Spleen (tissue), 11 donors: ENCODE data around the gene PMPCA. TPM values are rescaled to one million over a fixed set of nuclear protein-coding genes. Genes with fewer than 3 reads are reported as not detected.

Source experiments
- DNase-seq: peaks from one replicate; pipeline ENCODE4 v3.0.0-alpha.2; 2020
- H3K27ac ChIP-seq, 8 donors: fragments of 200-600 bp; sonication (generic) in 7 of 8; 1 replicate in 4 of 8; 2 replicates in 4 of 8; pipeline versions ENCODE4 v1.5.0 to v1.8.0; 2016 to 2021; ENCODE audit warnings: inconsistent platforms in 4 of 8, mild to moderate bottlenecking in 4 of 8, moderate library complexity in 1 of 8
- H3K27me3 ChIP-seq, 7 donors: fragments of 200-600 bp; sonication (generic) in 6 of 7; replicated peaks in 1 of 7; 1 replicate in 4 of 7; 2 replicates in 3 of 7; pipeline versions ENCODE4 v1.5.0 to v1.8.0; 2016 to 2021; ENCODE audit warnings: inconsistent platforms in 3 of 7, mild to moderate bottlenecking in 1 of 7
- H3K36me3 ChIP-seq, 6 donors: fragments of 200-600 bp; sonication (generic) in 5 of 6; 1 replicate in 4 of 6; 2 replicates in 2 of 6; pipeline versions ENCODE4 v1.5.0 to v1.8.0; 2016 to 2021; ENCODE audit warnings: inconsistent platforms in 2 of 6
- H3K4me1 ChIP-seq, 6 donors: fragments of 200-600 bp; sonication (generic) in 5 of 6; 1 replicate in 3 of 6; 2 replicates in 3 of 6; pipeline versions ENCODE4 v1.5.0 to v1.8.0; 2016 to 2021; ENCODE audit warnings: inconsistent platforms in 3 of 6
- H3K4me3 ChIP-seq, 8 donors: fragments of 200-600 bp; sonication (generic) in 7 of 8; 1 replicate in 4 of 8; 2 replicates in 4 of 8; pipeline versions ENCODE4 v1.5.0 to v1.8.0; 2016 to 2021; ENCODE audit warnings: inconsistent platforms in 4 of 8, mild to moderate bottlenecking in 4 of 8, moderate library complexity in 2 of 8
- H3K9me3 ChIP-seq, 8 donors: fragments of 200-600 bp; sonication (generic) in 7 of 8; 1 replicate in 4 of 8; 2 replicates in 4 of 8; pipeline versions ENCODE4 v1.5.0 to v1.8.0; 2016 to 2021; ENCODE audit warnings: inconsistent platforms in 4 of 8
- POLR2A ChIP-seq, 3 donors: fragments of 450-650 bp; IDR thresholded peaks; one replicate each; pipeline ENCODE4 v1.5.1; 2017; ENCODE audit warnings: antibody characterized with exemption in 3 of 3, mild to moderate bottlenecking in 1 of 3
- POLR2AphosphoS5 ChIP-seq, 3 donors: sonication (generic); formaldehyde crosslinking; IDR thresholded peaks; one replicate each; pipeline ENCODE4 v1.5.1; 2017; ENCODE audit warnings: antibody characterized with exemption in 3 of 3
- WGBS, 5 donors: extraction: QIAGEN DNeasy Blood & Tissue Kit in 3 of 5; methylation state at CpG; one replicate each; pipeline versions ENCODE4 v1.1.5 to v1.1.7; 2013 to 2018; 5-methylcytosine and 5-hydroxymethylcytosine counted together
- intact Hi-C: fragments of 100-400 bp; cut with DNase I; formaldehyde crosslinking; loops from one replicate; pipeline ENCODE4 v1.15.0; 2023; ENCODE audit warnings: low total_unique reads
- polyA plus RNA-seq, 3 donors: library from polyadenylated mRNA; stranded (reverse); fragments of 200-250 nt; gene quantifications; one replicate each; pipeline ENCODE4 v1.2.1, GENCODE V29; 2013
- total RNA-seq, 7 donors: library from RNA; depleted of rRNA in 3 of 7; stranded (reverse); fragments of >200 nt in 3 of 7; fragmentation: NEBNext Ultra II Directional in 4 of 7; extraction: Animal tissue kit (Norgen Biotek cat#: 25700) in 4 of 7; gene quantifications; one replicate each; pipeline versions ENCODE4 v1.1.0 to v1.2.1, GENCODE V29; 2016 to 2021
- TF ChIP-seq, protein P1 (sequence below), 11 experiments: fragments of 200-600 bp in 7 of 11; fragments of 450-650 bp in 4 of 11; sonication (generic) in 4 of 11; IDR thresholded peaks in 8 of 11; conservative IDR thresholded peaks in 3 of 11; 1 replicate in 7 of 11; 2 replicates in 4 of 11; pipeline versions ENCODE4 v1.4.0 to v1.8.0; 2016 to 2021; ENCODE audit warnings: antibody characterized with exemption in 11 of 11, inconsistent platforms in 4 of 11, mild to moderate bottlenecking in 1 of 11
- donor health status: healthy with polysubstance abuse.
- donor health status: DM: no; HTN: no; CAD: no; lungs with moderate emphysema.
- donor health status: DM: no; HTN: no; CAD: no.
- donor health status: Bipolar disorder and iron deficiency.
- donor health status: healthy.
- donor health status: DM: no; HTN: no; CAD: no.
- donor health status: DM: yes; HTN: yes; CAD: no.

Gene PMPCA
- total and polyA plus RNA-seq, 10 donors, result 36.8 to 56.2 (median 47.1) TPM

DNA sequence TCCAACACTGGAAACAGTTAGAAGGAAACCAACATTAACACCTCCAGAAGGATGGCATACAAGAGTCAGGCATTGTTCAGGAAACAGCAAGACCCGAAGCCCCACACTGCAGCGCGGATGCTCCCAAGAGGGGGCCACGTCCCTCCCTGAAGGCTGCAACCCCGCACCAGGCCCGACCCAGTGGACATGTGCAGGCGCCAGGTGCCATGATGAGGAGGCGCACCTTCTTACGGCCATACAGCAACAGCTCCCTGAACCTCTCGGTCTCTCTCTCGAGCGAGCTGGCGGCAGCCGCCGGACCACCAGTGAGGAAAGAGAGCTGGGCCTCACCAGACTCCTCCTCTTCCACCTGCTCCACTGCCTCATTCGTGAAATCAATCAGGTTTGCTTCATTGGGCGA lies 52.2 kb downstream of the PMPCA start:
- peaks cover 30 to 100% (median 100%) of the 10 kb centered on the region in 6 donors for H3K36me3 ChIP-seq
- H3K9me3 ChIP-seq, result no peaks in the 10 kb centered on the region
- no peak overlapping the region for H3K4me3 ChIP-seq
- WGBS, 5 donors, result 88 to 95% (median 91%) methylated on average over 9 to 17 of the region's 17 CpGs
- peak in 1 of 3 donors; percentile 34 for TF ChIP-seq POLR2AphosphoS5 (IDR thresholded peaks at IDR 0.05)
- no peak for TF ChIP-seq POLR2A (IDR thresholded peaks at IDR 0.05)
- TF ChIP-seq, protein P1, sequence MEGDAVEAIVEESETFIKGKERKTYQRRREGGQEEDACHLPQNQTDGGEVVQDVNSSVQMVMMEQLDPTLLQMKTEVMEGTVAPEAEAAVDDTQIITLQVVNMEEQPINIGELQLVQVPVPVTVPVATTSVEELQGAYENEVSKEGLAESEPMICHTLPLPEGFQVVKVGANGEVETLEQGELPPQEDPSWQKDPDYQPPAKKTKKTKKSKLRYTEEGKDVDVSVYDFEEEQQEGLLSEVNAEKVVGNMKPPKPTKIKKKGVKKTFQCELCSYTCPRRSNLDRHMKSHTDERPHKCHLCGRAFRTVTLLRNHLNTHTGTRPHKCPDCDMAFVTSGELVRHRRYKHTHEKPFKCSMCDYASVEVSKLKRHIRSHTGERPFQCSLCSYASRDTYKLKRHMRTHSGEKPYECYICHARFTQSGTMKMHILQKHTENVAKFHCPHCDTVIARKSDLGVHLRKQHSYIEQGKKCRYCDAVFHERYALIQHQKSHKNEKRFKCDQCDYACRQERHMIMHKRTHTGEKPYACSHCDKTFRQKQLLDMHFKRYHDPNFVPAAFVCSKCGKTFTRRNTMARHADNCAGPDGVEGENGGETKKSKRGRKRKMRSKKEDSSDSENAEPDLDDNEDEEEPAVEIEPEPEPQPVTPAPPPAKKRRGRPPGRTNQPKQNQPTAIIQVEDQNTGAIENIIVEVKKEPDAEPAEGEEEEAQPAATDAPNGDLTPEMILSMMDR (IDR thresholded peaks at IDR 0.05 in 8 of 11, conservative IDR thresholded peaks at IDR 0.05 in 3 of 11), result no peak
- H3K4me1 ChIP-seq, result no peaks in the 10 kb centered on the region
- no peak for DNase-seq
- H3K27ac ChIP-seq, result no peak overlapping the region
- intact Hi-C loops, result no loop called here
- no peaks in the 10 kb centered on the region for H3K27me3 ChIP-seq

DNA sequence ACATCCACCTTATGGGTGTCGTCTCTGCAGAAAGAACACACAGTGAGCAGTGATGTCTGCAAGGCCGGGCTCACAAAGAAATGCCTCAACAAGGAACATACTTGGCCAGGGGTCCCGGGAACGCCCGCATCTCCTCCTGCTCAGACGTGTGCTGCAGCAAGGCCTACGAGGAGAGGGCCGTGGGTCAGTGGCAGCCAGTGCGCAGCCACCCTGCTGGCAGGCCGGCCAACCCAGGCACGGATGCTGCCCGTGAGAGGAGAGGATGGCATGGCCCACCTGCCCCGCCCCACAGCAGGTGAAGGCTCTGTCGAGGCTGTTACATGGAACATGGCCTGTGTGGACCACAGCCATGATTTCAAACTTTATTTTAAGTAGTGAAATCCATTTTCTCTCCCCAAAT lies 53.1 kb downstream of the PMPCA start:
- H3K27ac ChIP-seq, result no peak overlapping the region
- 94 to 98% (median 96%) methylated on average over 14 of the region's 14 CpGs for WGBS, 5 donors
- TF ChIP-seq POLR2AphosphoS5 (IDR thresholded peaks at IDR 0.05) (peak in 1 of 3 donors; percentile 22), POLR2A (IDR thresholded peaks at IDR 0.05) (no peak)
- H3K4me1 ChIP-seq, result no peaks in the 10 kb centered on the region
- DNase-seq, result no peak
- H3K4me3 ChIP-seq, result no peak overlapping the region
- H3K27me3 ChIP-seq, result no peaks in the 10 kb centered on the region
- H3K36me3 ChIP-seq, result peaks cover 32 to 100% (median 100%) of the 10 kb centered on the region in 6 donors
- no peaks in the 10 kb centered on the region for H3K9me3 ChIP-seq
- intact Hi-C loops, result no loop called here

DNA sequence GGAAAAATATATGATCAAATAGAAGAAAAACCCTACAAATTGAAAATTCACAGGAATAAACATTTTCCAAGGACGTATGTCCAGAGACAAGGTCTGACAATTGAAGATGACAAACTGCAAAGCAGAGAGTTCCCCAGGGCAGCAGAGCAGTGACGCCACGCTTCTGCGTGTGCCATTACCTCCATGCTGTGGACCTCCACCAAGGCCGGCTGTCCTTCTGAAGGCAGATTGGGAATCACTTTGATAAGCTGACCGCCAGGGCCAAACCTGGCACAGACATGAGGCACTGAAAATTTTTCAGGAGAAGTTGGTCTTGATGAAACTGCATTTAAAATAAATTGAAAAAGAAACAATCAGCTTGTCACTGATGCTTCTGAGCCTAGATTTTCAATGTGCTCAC lies 53.8 kb downstream of the PMPCA start:
- no peak overlapping the region for H3K27ac ChIP-seq

DNA sequence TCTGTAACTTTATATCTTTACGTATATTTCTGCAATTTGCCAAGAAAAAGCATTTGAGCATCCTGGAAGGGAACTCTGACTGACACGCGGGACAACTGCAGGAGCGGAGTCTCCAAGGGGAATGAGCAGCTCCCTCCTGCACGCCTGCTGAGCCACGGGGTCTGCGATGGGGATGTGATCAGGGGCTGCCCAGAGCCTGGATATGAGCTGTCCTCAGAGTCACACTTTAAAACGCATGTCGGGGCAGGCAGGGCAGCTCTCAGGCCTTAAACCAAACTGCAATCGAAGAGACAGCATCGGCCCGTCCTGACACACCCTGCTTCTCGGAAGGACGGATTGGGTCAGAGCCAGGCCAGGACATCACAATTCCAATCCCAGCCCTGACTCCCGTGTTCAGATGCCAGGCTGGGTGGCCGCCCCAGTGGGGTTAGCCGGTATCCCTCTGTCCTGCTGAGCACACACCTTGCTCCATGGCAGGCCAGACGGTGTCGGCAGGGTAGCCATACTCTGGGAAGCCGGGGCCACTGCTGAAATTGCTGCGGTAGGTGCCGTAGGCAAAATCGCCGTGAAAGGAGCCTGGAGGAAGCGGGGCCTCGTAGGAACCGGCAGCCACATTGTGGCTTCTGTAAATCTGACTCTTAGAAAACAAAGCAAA lies 55.2 kb downstream of the PMPCA start:
- Histone ChIP-seq H3K4me3 (no peak overlapping the region), H3K36me3 (peaks cover 26 to 100% (median 99%) of the 10 kb centered on the region in 6 donors), H3K4me1 (peaks cover 0 to 8% (median 0%) of the 10 kb centered on the region in 6 donors), H3K27ac (no peak overlapping the region), H3K9me3 (no peaks in the 10 kb centered on the region), H3K27me3 (no peaks in the 10 kb centered on the region)
- 95 to 96% (median 96%) methylated on average over 19 to 27 of the region's 27 CpGs for WGBS, 5 donors
- TF ChIP-seq, protein P1 (IDR thresholded peaks at IDR 0.05 in 8 of 11, conservative IDR thresholded peaks at IDR 0.05 in 3 of 11), result no peak
- TF ChIP-seq POLR2AphosphoS5 (IDR thresholded peaks at IDR 0.05), result peak in 1 of 3 donors; percentile 4
- DNase-seq, result no peak
- intact Hi-C loops, result no loop called here

More for the DNA sequence above, 53.8 kb downstream of the PMPCA start:
- Histone ChIP-seq H3K9me3 (no peaks in the 10 kb centered on the region), H3K27me3 (no peaks in the 10 kb centered on the region), H3K4me3 (no peak overlapping the region), H3K36me3 (peaks cover 32 to 100% (median 99%) of the 10 kb centered on the region in 6 donors), H3K4me1 (no peaks in the 10 kb centered on the region)
- intact Hi-C loops, result no loop called here
- TF ChIP-seq, protein P1 (IDR thresholded peaks at IDR 0.05 in 8 of 11, conservative IDR thresholded peaks at IDR 0.05 in 3 of 11), result no peak
- no peak for TF ChIP-seq POLR2A (IDR thresholded peaks at IDR 0.05)
- no peak for DNase-seq
- 95 to 98% (median 96%) methylated on average over 6 of the region's 6 CpGs for WGBS, 5 donors
